Activated T-helper 1 cell treated with anti-CD3 and anti-CD28 coated beads, Interleukin-12 subunit alpha, Interleukin-12 subunit beta, Interleukin-2, Interleukin-4 antibody, amounts not matched to agents 30 ng/mL and 10 ng/mL and 1 ng/mL, durations not matched to agents 14 hours and 24 hours and 36 hours (primary cell): Measurements from ENCODE around the gene CDT1. TPM values are rescaled to one million over a fixed set of nuclear protein-coding genes. Genes with fewer than 3 reads are reported as not detected.
"Not testable (repeated sequence)": the region's sequence is repeated elsewhere in the genome, so short reads cannot be mapped to it uniquely, and the experiment has no call there.

Source experiments
- DNase-seq: peaks from one replicate; pipeline ENCODE4 v3.0.0; 2021; ENCODE audit warnings: low spot score
- H3K27ac Mint-ChIP-seq: one replicate; pipeline ENCODE4 v1.8.0; 2021; ENCODE audit warnings: mild to moderate bottlenecking, mixed read lengths
- H3K27me3 Mint-ChIP-seq: one replicate; pipeline ENCODE4 v1.8.0; 2022; ENCODE audit warnings: mild to moderate bottlenecking, moderate library complexity, mixed read lengths; ENCODE audit not compliant: insufficient read depth
- H3K36me3 Mint-ChIP-seq: one replicate; pipeline ENCODE4 v1.8.0; 2021; ENCODE audit warnings: low read depth, mixed read lengths
- H3K4me1 Mint-ChIP-seq: one replicate; pipeline ENCODE4 v1.8.0; 2021; ENCODE audit warnings: low read depth, mixed read lengths
- H3K4me3 Mint-ChIP-seq: one replicate; pipeline ENCODE4 v1.8.0; 2021; ENCODE audit warnings: mild to moderate bottlenecking, moderate library complexity, mixed read lengths
- H3K9me3 Mint-ChIP-seq: one replicate; pipeline ENCODE4 v1.8.0; 2021; ENCODE audit warnings: mixed read lengths
- intact Hi-C: fragments of 100-400 bp; cut with micrococcal nuclease; formaldehyde crosslinking; loops from one replicate; pipeline ENCODE4 v1.15.1; 2024
- total RNA-seq: library from RNA; stranded (reverse); gene quantifications from 2 replicates; pipeline ENCODE4 v1.2.3, GENCODE V29; 2022

The CDT1 gene
- total RNA-seq, 1 donor from 2014 or later: 95.4 TPM

- no peaks in the 10 kb centered on the region for H3K27me3 Mint-ChIP-seq
- no peak overlapping the region for H3K27ac Mint-ChIP-seq
- H3K4me1 Mint-ChIP-seq: peaks cover 1% of the 10 kb centered on the region
- no peak for DNase-seq
- H3K36me3 Mint-ChIP-seq: no peaks in the 10 kb centered on the region
- intact Hi-C loops: no loop called here
- no peak overlapping the region for H3K4me3 Mint-ChIP-seq
- H3K9me3 Mint-ChIP-seq: no peaks in the 10 kb centered on the region
Observed at GRCh38 chr16:88815227-88815626, 11.6 kb downstream of the CDT1 start.

- Mint-ChIP-seq H3K4me3 (no peak overlapping the region), H3K4me1 (no peaks in the 10 kb centered on the region), H3K27me3 (no peaks in the 10 kb centered on the region), H3K9me3 (no peaks in the 10 kb centered on the region), H3K27ac (no peak overlapping the region), H3K36me3 (no peaks in the 10 kb centered on the region)
- intact Hi-C loops: loop anchor here (1.0 kb wide), 3 partner anchors 41 to 401 kb away; partner anchors contain the start of genes TRAPPC2L and ZNF778
- no peak for DNase-seq
Observed at GRCh38 chr16:88815901-88816589, 12.5 kb downstream of the CDT1 start.

- H3K4me1 Mint-ChIP-seq: no peaks in the 10 kb centered on the region
- no peaks in the 10 kb centered on the region for H3K36me3 Mint-ChIP-seq
- no peak for DNase-seq
- intact Hi-C loops: loop anchor here (1.0 kb wide), 3 partner anchors 40 to 400 kb away; partner anchors contain the start of genes TRAPPC2L and ZNF778
- no peak overlapping the region for H3K27ac Mint-ChIP-seq
- H3K27me3 Mint-ChIP-seq: no peaks in the 10 kb centered on the region
- no peak overlapping the region for H3K4me3 Mint-ChIP-seq
- no peaks in the 10 kb centered on the region for H3K9me3 Mint-ChIP-seq
Observed at GRCh38 chr16:88816736-88817535, 13.3 kb downstream of the CDT1 start.

- no peaks in the 10 kb centered on the region for H3K9me3 Mint-ChIP-seq
- no peaks in the 10 kb centered on the region for H3K27me3 Mint-ChIP-seq
- no peaks in the 10 kb centered on the region for H3K36me3 Mint-ChIP-seq
- no peaks in the 10 kb centered on the region for H3K4me1 Mint-ChIP-seq
- intact Hi-C loops: no loop called here
- no peak overlapping the region for H3K27ac Mint-ChIP-seq
- H3K4me3 Mint-ChIP-seq: no peak overlapping the region
- no peak for DNase-seq
Observed at GRCh38 chr16:88817785-88818574, 14.4 kb downstream of the CDT1 start.

GRCh38 chr16:88818575-88818874 is 14.9 kb downstream of the CDT1 start:
- intact Hi-C loops: no loop called here
- H3K27me3 Mint-ChIP-seq: no peaks in the 10 kb centered on the region
- DNase-seq: no peak
- no peaks in the 10 kb centered on the region for H3K4me1 Mint-ChIP-seq
- H3K27ac Mint-ChIP-seq: no peak overlapping the region
- H3K36me3 Mint-ChIP-seq: no peaks in the 10 kb centered on the region
- H3K9me3 Mint-ChIP-seq: no peaks in the 10 kb centered on the region
- no peak overlapping the region for H3K4me3 Mint-ChIP-seq

- no peak for DNase-seq
- intact Hi-C loops: no loop called here
- no peaks in the 10 kb centered on the region for H3K4me1 Mint-ChIP-seq
- H3K27ac Mint-ChIP-seq: no peak overlapping the region
- H3K27me3 Mint-ChIP-seq: no peaks in the 10 kb centered on the region
- H3K4me3 Mint-ChIP-seq: no peak overlapping the region
- no peaks in the 10 kb centered on the region for H3K9me3 Mint-ChIP-seq
- H3K36me3 Mint-ChIP-seq: no peaks in the 10 kb centered on the region
Observed at GRCh38 chr16:88819126-88819525, 15.5 kb downstream of the CDT1 start.

- Mint-ChIP-seq H3K4me3 (no peak overlapping the region), H3K27me3 (no peaks in the 10 kb centered on the region), H3K9me3 (no peaks in the 10 kb centered on the region), H3K27ac (no peak overlapping the region), H3K36me3 (no peaks in the 10 kb centered on the region), H3K4me1 (no peaks in the 10 kb centered on the region)
- no peak for DNase-seq
- intact Hi-C loops: no loop called here
Observed at GRCh38 chr16:88820385-88821025, 16.9 kb downstream of the CDT1 start.

GRCh38 chr16:88821168-88821850 is 17.7 kb downstream of the CDT1 start:
- no peak overlapping the region for H3K4me3 Mint-ChIP-seq
- no peaks in the 10 kb centered on the region for H3K36me3 Mint-ChIP-seq
- no peak overlapping the region for H3K27ac Mint-ChIP-seq
- intact Hi-C loops: no loop called here
- no peaks in the 10 kb centered on the region for H3K27me3 Mint-ChIP-seq
- no peaks in the 10 kb centered on the region for H3K4me1 Mint-ChIP-seq
- no peak for DNase-seq
- H3K9me3 Mint-ChIP-seq: no peaks in the 10 kb centered on the region

GRCh38 chr16:88822281-88823040 is 18.9 kb downstream of the CDT1 start:
- H3K36me3 Mint-ChIP-seq: no peaks in the 10 kb centered on the region
- intact Hi-C loops: no loop called here
- no peaks in the 10 kb centered on the region for H3K9me3 Mint-ChIP-seq
- H3K4me3 Mint-ChIP-seq: no peak overlapping the region
- no peaks in the 10 kb centered on the region for H3K27me3 Mint-ChIP-seq
- no peak for DNase-seq
- H3K27ac Mint-ChIP-seq: no peak overlapping the region
- no peaks in the 10 kb centered on the region for H3K4me1 Mint-ChIP-seq

- H3K27ac Mint-ChIP-seq: not testable (repeated sequence)
Observed at GRCh38 chr16:88823646-88824045, 20.1 kb downstream of the CDT1 start.

GRCh38 chr16:88824256-88825077 is 20.9 kb downstream of the CDT1 start:
- Mint-ChIP-seq H3K9me3 (no peaks in the 10 kb centered on the region), H3K27ac (no peak overlapping the region), H3K4me3 (no peak overlapping the region), H3K4me1 (no peaks in the 10 kb centered on the region), H3K27me3 (no peaks in the 10 kb centered on the region), H3K36me3 (no peaks in the 10 kb centered on the region)
- intact Hi-C loops: no loop called here
- no peak for DNase-seq

More at GRCh38 chr16:88823646-88824045, 20.1 kb downstream of the CDT1 start:
- intact Hi-C loops, H3K27me3 Mint-ChIP-seq, H3K9me3 Mint-ChIP-seq, H3K36me3 Mint-ChIP-seq, DNase-seq, H3K4me1 Mint-ChIP-seq, H3K4me3 Mint-ChIP-seq: not testable (repeated sequence)
